HG03457 (cell line): ENCODE measurements around the gene MMP28.

ENCODE experiments used
- ATAC-seq: cut with Tn5 transposase; IDR thresholded peaks from one replicate; pipeline ENCODE4 v1.9.1; 2021; ENCODE audit warnings: moderate number of reproducible peaks; ENCODE audit not compliant: unreplicated experiment

The MMP28 gene

DNA sequence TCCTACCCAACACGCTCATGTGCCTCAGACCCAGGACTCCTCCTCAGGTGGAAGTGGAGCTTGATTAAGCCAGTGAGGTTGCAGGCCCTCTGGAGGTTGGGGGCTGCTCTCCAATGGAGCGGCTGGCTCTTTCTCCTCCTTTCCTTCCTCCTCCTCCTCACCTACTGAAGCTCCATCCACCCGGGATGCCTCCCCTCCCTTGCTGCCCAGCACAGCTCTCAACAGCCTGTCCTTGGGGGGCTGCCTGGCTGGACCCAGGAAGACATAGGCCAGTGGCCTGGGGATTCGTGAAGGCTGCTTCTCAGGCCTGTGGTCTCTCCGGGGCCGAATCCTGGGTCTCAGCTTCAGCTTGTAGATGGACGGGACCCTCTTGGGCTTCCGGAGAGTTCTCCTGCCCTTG lies 50.6 kb downstream of the MMP28 start:
- no peak for ATAC-seq

DNA sequence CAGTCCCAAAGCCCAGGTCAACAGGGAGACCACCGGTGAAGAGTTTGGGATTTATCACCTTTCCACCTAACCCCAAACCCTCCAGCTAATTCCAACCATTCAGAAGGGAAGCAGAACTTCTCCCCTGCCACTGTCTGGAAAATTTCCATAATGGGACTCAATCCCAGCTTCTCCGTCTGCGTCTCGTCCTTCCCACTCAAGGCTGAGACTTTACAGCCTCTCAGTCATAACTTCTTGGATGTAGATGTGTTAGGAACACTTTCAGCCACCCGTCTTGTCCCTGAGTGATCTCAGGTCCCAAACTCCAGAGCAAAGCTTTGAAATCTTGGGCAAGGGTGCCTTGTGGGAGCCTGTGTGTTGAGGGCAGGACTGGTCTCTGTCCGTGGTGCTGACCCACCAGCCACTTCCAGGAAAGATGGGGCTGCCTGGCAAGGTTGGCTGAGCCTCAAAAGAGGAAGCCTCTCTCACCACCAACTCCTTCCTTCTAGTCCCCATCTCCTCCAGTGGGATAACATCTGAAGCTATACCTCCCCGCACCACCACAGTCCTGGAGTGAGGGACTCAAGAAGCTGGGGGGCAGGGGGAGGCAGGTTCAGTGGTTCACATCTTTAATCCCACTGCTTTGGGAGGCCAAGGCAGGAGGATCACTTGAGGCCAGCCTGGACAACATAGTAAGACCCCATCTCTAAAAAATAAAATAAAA lies 51.7 kb downstream of the MMP28 start:
- no peak for ATAC-seq

- no peak for ATAC-seq
Observed at GRCh38 chr17:35742896-35743477, 52.5 kb downstream of the MMP28 start.

GRCh38 chr17:35742496-35742895 lies 52.9 kb downstream of the MMP28 start:
- ATAC-seq = no peak

DNA sequence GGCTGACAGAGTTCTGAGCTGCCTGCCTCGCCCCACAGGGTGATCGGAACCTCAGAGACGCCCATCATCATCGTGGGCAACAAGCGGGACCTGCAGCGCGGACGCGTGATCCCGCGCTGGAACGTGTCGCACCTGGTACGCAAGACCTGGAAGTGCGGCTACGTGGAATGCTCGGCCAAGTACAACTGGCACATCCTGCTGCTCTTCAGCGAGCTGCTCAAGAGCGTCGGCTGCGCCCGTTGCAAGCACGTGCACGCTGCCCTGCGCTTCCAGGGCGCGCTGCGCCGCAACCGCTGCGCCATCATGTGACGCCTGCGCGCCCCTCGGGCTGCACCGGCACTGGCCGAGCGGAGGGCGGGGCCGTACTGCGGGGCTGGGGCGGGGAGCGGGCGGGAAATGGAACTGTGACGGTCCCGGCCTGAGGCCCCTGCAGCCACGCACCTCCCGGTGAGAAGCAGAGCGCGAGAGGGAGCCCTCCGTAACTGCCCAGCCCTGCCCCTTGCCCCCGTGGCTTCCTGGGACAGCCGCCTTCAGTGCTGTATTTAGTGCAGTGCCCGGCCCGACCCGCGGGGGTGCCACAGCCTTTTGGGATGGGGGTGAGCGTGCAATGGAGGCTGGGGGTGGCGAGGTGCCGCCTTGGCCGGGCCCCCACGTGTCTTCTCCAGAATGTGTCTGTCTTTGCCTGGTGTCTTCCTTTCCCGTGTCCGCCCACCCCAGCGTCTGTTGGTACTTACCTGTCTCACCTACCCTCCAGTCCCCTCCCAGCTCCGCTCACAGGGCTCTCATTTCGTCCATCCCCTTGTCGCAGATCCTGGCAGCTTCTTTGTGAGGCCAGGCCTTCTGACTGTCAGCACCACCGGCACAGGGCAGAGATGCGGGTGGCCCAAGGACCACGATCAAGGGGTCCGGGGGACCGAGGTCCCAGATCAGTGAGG lies 54.2 kb downstream of the MMP28 start:
- no peak for ATAC-seq

- ATAC-seq = no peak
Observed at GRCh38 chr17:35740216-35740615, 55.2 kb downstream of the MMP28 start.

- ATAC-seq = no peak
Observed at GRCh38 chr17:35738519-35739133, 56.8 kb downstream of the MMP28 start.

GRCh38 chr17:35736236-35736635 lies 59.2 kb downstream of the MMP28 start:
- ATAC-seq = no peak

DNA sequence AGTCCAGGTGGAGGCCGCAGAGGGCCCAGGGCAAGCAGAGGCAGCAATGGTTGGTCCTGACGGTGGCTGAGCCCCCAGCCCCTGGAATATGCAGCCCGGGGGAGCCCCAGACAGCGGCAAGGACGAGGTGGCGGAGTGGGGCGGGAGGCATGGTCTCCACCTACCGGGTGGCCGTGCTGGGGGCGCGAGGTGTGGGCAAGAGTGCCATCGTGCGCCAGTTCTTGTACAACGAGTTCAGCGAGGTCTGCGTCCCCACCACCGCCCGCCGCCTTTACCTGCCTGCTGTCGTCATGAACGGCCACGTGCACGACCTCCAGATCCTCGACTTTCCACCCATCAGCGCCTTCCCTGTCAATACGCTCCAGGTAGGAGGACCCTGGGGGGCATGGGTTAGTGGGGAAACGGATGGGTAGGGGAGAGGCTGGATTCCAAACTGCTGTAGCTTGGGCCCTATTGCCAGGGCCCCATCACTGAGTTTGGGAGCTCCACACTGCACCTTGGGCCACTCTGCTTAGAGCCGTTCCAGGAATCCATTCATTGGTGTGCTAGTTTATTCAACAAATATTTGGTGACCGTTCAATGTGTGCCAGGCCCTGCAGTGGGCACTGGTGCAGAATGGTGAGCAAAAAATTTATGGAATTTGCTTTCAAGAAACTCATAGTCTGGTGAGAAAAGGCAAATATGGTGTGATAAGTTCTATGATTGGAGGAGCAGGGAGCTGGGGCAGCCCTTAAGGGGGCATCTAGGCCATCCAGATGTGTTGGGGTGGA lies 60.2 kb downstream of the MMP28 start:
- ATAC-seq = no peak

GRCh38 chr17:35734396-35734795 lies 61.0 kb downstream of the MMP28 start:
- ATAC-seq = no peak

GRCh38 chr17:35733366-35733765 lies 62.1 kb downstream of the MMP28 start:
- no peak for ATAC-seq

GRCh38 chr17:35732806-35733136 lies 62.7 kb downstream of the MMP28 start:
- ATAC-seq = no peak

GRCh38 chr17:35731917-35732805 lies 63.3 kb downstream of the MMP28 start:
- ATAC-seq = no peak

DNA sequence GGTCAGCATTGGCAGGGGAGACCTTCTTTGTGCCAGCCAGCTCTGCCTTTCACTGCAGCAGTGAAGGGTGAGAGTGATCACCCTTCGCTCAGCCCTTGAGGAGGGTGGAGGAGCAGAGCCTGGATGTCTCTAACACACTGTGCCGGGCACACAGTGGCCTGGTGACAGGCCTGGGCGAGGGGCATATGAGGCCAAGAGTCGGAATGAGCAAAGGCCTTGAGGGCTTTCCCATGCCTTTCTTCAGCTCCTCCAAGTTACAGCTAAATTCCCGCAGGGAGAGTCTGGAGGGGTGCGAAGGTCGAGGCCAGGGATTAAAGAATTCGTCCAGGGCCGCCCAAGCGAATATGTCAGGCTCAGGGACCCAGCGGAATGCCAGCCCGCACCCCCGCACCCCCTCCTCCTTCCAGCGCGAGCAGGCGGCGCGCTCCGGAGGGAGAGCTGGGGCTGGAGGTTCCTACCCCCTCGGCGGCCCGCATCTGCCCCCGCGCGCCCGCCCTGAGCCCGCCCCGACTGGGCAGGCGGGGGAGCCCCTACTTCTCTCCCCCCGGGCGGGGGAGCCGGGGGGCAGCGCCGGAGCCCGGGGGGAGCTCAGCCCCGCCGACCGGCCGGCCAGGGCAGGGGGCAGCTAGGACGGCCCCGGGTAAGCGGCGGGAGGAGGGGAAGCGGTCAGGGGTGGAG lies 64.1 kb downstream of the MMP28 start, which contains the start of gene RASL10B:
Gene RASL10B, plus strand, starts transcription at position 401 of the 678 bp plus-strand sequence. CDS start 3,546 bp downstream, outside the sequence.
- no peak for ATAC-seq

DNA sequence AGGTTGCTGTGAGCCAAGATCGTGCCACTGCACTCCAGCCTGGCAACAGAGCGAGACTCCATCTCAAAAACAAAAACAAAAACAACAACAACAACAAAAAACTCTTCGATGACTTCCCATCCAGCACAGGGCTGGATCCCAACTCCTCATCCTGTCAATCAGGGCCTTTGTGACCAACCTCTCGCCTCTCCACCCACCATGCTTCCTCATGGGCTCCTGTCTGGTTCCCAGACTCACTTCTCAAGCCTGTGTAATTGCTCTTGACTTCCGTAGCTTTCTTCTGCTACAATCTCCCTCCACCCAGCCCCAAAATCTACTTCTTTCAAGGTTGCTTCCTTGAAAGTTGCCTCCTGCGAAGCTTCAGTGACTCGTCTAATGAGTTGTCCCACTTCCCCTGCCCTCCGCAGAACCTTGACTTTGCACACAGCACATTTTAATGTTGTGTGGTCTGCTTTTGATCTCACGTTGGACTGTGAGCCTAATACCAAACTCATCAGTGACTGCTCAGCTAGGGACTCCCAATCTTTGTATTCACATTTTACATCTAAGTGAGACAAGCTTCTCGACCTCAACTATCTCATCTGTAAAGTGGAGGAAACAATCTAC lies 64.9 kb downstream of the MMP28 start:
- no peak for ATAC-seq

DNA sequence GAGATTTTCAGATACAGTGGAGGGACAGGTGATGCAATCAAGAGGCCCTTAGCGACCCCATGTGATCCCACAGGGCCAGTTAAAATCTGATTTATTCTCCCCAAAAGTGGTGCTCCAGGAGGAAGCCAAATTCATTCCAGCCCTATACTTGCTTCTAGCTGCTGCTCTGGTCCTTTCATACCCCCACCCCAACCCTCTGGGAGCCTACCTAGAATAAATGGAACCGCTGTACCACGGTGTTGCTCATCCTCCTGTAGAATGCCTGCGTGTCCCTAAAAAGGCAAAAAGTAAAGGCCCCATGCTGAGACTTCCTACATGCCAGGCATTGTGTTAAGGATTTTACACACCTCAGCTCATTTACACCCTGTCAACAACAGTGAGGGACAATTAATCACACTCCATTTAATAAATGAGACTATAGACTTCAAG lies 66.0 kb downstream of the MMP28 start:
- no peak for ATAC-seq

DNA sequence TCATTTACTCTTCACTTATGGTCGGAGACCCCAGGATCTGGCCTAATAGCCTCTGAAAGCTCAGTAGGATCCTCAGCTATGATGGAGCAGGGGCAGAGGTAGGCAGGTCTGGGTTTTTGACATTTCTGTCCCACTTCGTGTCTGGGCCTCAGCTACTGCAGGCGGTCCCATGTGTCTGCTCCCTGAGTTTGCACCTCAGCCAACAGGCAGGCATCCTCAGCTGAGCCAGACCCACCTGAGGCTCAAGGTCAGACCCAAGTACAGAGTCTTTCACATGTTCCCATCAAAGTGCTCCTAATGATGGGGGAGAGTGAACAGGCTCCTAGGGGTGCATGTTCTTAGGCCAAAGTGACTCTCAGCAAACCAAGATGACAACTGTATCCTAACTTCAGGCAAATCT lies 66.9 kb downstream of the MMP28 start:
- ATAC-seq = no peak

DNA sequence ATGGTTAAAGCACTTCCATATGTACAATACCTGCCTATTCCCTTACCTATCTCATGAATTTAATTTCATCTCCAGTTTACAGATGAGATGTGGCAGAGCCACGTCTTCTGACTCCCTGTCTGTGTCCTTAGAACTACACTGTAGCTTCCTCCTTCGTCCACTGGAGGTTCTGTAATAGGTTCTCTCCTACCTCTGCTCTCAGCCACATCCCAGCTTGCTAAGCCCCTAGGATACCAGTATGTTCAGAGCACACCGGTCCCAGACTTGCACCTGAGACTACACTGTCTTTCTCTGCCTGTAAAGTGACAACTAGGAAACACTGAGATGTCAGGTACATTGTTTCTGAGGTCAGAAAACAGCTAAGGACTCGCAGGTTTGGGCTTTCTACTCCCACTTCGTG lies 67.8 kb downstream of the MMP28 start:
- ATAC-seq = no peak
